ENCODE results near the gene KRTAP20-2. TPM values are rescaled to one million over a fixed set of nuclear protein-coding genes. Genes with fewer than 3 reads are reported as not detected.

The KRTAP20-2 gene
- total RNA-seq, 1 donor from 2014 or later, result not detected

- FAIRE-seq (no peak), DNase-seq (ENCODE audit: low spot score in 2 of 2) (no peak)
These were observed 38.1 kb downstream of the KRTAP20-2 start for GRCh38 chr21:30672985-30673650.

DNA sequence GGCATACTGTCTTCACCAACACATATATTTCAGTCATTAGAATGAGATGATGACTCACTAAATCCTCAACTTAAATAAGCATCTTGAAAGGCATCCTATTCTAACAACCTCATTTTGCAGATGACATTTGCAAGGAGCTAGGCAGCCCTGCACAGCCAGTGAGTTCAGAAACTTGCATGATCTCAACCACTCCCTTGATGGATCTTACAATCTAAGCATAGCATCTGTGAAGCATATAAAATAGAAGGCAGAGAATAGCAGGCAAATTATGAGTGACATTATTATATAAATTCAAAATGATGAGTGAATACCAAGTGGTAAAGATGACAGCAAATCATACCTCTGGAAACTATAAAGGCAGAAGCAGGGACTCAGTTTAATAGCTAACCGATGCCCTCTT, 39.3 kb downstream of the KRTAP20-2 start:
- no peak for DNase-seq (ENCODE audit: low spot score in 2 of 2)
- no peak for FAIRE-seq

DNA sequence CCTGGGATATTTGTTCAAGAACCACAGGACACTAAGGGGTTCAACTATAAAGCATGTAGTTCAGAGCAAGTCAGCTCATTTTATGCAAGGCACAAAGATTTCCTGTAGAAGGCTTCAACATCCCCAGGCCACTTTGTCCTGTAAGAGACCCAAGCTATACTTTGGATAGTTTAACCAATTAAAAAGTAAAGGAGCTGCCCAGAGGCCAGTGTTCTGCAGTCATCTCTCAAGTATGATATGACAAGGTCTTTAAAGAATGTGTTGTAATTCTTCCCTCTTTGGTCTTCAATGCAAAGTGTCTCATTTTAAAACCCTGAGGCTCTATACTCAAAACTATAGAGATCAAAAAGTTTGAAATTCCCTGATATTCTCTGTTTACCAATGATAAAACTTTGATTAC, 41.7 kb downstream of the KRTAP20-2 start:
- FAIRE-seq (no peak), DNase-seq (ENCODE audit: low spot score in 2 of 2) (no peak)

DNA sequence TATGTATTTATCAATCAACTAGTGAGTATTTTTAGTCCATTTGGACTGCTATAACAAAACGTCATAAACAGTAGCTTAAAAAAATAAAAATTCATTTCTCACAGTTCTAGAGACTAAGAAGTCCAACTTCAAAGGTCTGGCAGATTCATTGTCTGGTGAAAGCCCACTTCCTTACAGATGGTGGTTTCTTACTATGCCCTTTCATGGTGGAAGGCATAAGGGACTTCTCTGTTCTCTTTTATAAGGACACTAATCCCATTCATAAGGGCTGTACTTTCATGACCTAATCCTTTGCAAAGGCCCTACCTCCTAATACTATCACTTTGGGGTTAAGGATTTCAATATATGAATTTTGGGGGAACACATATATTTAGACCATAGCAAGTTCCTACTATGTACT, 45.6 kb downstream of the KRTAP20-2 start:
- FAIRE-seq, result no peak

DNA sequence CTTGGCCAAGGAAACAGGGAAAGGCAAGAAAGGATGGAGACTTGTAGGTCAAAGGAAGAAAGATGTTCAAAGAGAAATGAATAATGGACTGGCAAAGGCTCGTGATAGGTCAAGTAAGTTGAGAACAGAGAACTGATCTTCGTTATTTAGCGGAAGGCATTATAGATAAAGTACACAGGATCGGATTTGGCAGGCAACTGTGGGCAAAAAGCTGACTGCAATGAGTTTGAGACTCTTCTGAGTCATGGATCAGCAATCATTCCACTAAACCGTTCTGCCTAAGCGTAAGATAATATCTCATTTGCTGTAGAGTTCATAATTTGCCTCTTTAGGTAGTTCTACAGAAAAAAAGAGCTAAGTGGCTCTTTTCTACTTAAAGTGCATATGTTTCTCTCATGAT, 49.5 kb downstream of the KRTAP20-2 start:
- DNase-seq (ENCODE audit: low spot score in 2 of 2), result no peak
- FAIRE-seq, result no peak

More for the DNA sequence above, 45.6 kb downstream of the KRTAP20-2 start:
- no peak for DNase-seq (ENCODE audit: low spot score in 2 of 2)

Small RNA genes lying within 50 kb of the gene (small RNA-seq; reads per million reads assigned to genes)
- gene KRTAP20-1 (not detected), gene KRTAP20-3 (not detected), gene KRTAP20-4 (not detected), gene KRTAP22-1 (not detected), gene KRTAP22-2 (not detected)

Other genes with a start within 250 kb of the KRTAP20-2 start
- not detected for gene KRTAP13-1, start 239.2 kb upstream of the KRTAP20-2 start, total RNA-seq
- not detected for gene KRTAP13-3, start 209.3 kb upstream of the KRTAP20-2 start, total RNA-seq
- gene KRTAP13-4, start 205.0 kb upstream of the KRTAP20-2 start, total RNA-seq, result not detected
- gene KRTAP15-1, start 194.9 kb upstream of the KRTAP20-2 start, total RNA-seq, result not detected
- not detected for gene KRTAP19-1, start 154.8 kb upstream of the KRTAP20-2 start, total RNA-seq
- not detected for gene KRTAP19-2, start 147.8 kb upstream of the KRTAP20-2 start, total RNA-seq
- not detected for gene KRTAP19-3, start 143.2 kb upstream of the KRTAP20-2 start, total RNA-seq
- not detected for gene KRTAP19-4, start 138.0 kb upstream of the KRTAP20-2 start, total RNA-seq
- not detected for gene KRTAP19-5, start 133.1 kb upstream of the KRTAP20-2 start, total RNA-seq
- gene KRTAP19-6, start 93.3 kb upstream of the KRTAP20-2 start, total RNA-seq, result not detected
- not detected for gene KRTAP19-7, start 73.9 kb upstream of the KRTAP20-2 start, total RNA-seq
- gene KRTAP22-2, start 44.8 kb upstream of the KRTAP20-2 start, total RNA-seq, result not detected
- gene KRTAP6-3, start 42.8 kb upstream of the KRTAP20-2 start, total RNA-seq, result not detected
- gene KRTAP6-2, start 36.3 kb upstream of the KRTAP20-2 start, total RNA-seq, result not detected
- not detected for gene KRTAP22-1, start 34.1 kb upstream of the KRTAP20-2 start, total RNA-seq
- gene KRTAP6-1, start 21.3 kb upstream of the KRTAP20-2 start, total RNA-seq, result not detected
- not detected for gene KRTAP20-1, start 18.8 kb upstream of the KRTAP20-2 start, total RNA-seq
- not detected for gene KRTAP20-4, start 14.6 kb upstream of the KRTAP20-2 start, total RNA-seq
- gene KRTAP20-3, start 7.7 kb downstream of the KRTAP20-2 start, total RNA-seq, result not detected
- gene KRTAP21-3, start 83.6 kb downstream of the KRTAP20-2 start, total RNA-seq, result not detected
- not detected for gene KRTAP21-2, start 112.1 kb downstream of the KRTAP20-2 start, total RNA-seq
- not detected for gene KRTAP21-1, start 120.2 kb downstream of the KRTAP20-2 start, total RNA-seq
- gene KRTAP8-1, start 178.1 kb downstream of the KRTAP20-2 start, total RNA-seq, result not detected
- not detected for gene KRTAP7-1, start 194.6 kb downstream of the KRTAP20-2 start, total RNA-seq
- gene KRTAP11-1, start 246.4 kb downstream of the KRTAP20-2 start, total RNA-seq, result not detected

All from frontal cortex (tissue), 4 donors.